PC-3 (cell line): ENCODE data around the gene LUC7L.

Source experiments
- CTCF ChIP-seq: fragments of 300-600 bp; sonication (generic); conservative IDR thresholded peaks from 2 replicates; pipeline ENCODE4 v1.5.1; 2017; ENCODE audit warnings: antibody characterized with exemption, low read depth, mild to moderate bottlenecking, low read length
- EZH2 ChIP-seq: fragments of 300-600 bp; sonication (generic); IDR thresholded peaks from one replicate; pipeline ENCODE4 v1.6.1; 2017; ENCODE audit warnings: antibody characterized with exemption, mild to moderate bottlenecking, low read length; ENCODE audit not compliant: unreplicated experiment
- EZH2phosphoT487 ChIP-seq: fragments of 300-600 bp; sonication (generic); IDR thresholded peaks from 2 replicates; pipeline ENCODE4 v1.6.1; 2018; ENCODE audit warnings: mild to moderate bottlenecking, antibody characterized with exemption, low read length, borderline replicate concordance

GRCh38 chr16:165539-166374 lies 63.5 kb downstream of the LUC7L start, which contains the start of gene HBM:
- no peak for TF ChIP-seq CTCF
- TF ChIP-seq EZH2, result peak; percentile 24
- TF ChIP-seq EZH2phosphoT487, result no peak
